ENCODE results near the gene KCNC1.

KCNC1 gene

DNA sequence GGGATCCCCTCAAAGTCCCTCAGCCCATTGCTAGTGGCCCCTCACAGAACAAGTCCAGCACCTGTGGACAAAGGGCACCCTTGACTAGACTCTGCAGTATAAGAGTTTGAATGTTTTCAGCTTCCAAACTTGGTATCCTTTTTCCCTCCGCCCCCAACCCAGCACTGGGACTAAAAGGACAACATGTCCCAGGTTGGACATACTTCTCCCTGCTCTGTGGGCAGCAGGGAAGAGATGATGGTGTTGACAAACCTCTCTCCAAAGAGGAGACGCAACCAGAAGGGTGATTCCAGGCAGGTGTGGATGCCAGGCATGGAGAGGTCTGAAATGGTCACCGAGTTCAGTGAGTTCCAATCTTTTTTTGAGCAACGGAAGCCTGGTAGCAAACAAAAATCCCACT, 19.7 kb upstream of the KCNC1 start:
- no peak for DNase-seq (ENCODE audit: low spot score)

DNA sequence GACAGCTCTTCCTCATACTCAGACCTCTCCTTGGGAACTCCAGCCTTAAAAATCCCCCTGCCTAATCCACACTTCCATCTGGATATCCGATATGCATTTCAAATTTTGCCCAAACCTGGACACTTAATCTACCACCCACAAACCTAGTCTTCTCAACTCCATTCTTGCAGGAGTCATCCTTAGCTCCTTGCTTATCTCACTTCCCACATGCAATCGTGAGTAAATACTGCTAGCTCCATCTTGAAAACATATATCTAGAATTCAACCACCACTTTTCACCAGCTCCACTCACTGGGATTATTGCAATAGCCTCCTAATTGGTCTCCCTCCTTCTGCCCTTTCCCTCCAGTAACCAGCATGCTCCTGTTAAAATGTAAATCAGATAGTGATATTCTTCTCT, 17.8 kb upstream of the KCNC1 start:
- no peak for DNase-seq (ENCODE audit: low spot score)

DNA sequence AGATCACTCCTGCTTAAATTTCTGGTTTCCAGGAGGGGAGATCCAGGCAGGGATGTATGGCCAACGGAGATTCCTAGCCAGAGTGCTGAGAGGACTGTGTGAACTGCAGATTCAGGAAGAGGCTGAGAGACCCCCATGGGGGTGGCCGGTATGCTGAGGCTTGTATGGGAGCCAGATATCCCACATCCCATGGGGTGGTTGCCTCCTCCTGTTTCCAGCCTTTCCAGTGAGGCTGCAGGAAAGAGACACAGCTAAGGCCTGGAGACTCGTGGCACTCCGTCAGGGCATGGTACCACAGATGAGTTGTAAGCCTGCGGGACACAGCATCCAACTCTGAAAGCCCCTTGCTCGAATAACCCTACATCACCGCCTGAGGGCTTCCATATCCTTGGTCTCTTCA, 16.6 kb upstream of the KCNC1 start:
- no peak for DNase-seq (ENCODE audit: low spot score)

DNA sequence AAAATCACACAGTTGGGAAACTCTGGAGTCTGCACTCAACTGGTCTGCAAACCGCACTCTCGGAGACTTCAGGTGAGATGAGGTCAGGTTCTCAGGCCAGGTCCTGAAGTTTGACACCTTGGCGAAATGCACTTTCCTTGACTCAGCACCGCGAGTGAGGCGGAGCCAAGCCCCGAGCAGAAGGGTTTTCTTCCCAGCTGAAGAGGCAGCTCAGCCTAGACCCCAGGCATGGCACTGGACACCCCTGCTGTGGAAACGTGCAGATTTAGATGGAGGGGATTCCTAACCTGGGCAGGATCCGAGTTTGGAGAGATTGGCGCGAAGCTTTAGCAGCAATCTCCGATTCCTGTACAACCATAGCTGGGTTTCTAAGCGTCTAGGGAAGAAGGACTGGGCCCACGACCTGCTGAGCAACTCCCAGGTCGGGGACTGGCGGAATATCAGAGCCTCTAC, 16.0 kb upstream of the KCNC1 start:
- no peak for DNase-seq (ENCODE audit: low spot score)

DNA sequence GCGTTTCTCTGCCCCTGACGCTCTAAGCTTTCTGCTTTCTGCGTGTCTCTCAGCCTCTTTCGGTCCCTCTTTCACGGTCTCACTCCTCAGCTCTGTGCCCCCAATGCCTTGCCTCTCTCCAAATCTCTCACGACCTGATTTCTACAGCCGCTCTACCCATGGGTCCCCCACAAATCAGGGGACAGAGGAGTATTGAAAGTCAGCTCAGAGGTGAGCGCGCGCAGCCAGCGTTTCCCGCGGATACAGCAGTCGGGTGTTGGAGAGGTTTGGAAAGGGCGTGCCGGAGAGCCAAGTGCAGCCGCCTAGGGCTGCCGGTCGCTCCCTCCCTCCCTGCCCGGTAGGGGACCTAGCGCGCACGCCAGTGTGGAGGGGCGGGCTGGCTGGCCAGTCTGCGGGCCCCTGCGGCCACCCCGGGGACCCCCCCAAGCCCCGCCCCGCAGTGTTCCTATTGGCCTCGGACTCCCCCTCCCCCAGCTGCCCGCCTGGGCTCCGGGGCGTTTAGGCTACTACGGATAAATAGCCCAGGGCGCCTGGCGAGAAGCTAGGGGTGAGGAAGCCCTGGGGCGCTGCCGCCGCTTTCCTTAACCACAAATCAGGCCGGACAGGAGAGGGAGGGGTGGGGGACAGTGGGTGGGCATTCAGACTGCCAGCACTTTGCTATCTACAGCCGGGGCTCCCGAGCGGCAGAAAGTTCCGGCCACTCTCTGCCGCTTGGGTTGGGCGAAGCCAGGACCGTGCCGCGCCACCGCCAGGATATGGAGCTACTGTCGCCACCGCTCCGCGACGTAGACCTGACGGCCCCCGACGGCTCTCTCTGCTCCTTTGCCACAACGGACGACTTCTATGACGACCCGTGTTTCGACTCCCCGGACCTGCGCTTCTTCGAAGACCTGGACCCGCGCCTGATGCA, 15.3 kb upstream of the KCNC1 start, which contains the start of gene MYOD1:
MYOD1 (plus strand) TSS at position 544 of the 910 bp plus-strand sequence; CDS start at position 756, 212 bp downstream.
- no peak for DNase-seq (ENCODE audit: low spot score)

DNA sequence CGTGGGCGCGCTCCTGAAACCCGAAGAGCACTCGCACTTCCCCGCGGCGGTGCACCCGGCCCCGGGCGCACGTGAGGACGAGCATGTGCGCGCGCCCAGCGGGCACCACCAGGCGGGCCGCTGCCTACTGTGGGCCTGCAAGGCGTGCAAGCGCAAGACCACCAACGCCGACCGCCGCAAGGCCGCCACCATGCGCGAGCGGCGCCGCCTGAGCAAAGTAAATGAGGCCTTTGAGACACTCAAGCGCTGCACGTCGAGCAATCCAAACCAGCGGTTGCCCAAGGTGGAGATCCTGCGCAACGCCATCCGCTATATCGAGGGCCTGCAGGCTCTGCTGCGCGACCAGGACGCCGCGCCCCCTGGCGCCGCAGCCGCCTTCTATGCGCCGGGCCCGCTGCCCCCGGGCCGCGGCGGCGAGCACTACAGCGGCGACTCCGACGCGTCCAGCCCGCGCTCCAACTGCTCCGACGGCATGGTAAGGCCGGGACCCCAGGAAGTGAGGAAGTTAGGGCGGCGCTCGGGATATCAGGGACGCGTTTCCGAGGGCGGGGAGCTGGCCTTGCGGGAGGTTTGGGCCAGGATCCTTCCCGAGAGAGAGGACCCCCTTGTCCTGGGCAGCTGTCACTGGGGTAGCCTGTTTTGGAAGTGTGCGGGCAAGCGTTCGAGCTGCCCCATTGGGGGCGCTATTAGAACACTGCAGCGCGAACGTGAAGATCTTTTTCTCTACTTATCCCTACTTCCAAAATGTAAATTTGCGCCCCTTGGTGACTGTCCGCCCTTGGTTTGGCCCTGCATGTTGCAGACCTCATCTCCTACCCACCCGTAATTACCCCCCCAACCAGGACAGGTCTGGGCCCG, 14.4 kb upstream of the KCNC1 start:
- DNase-seq (ENCODE audit: low spot score) = no peak

DNA sequence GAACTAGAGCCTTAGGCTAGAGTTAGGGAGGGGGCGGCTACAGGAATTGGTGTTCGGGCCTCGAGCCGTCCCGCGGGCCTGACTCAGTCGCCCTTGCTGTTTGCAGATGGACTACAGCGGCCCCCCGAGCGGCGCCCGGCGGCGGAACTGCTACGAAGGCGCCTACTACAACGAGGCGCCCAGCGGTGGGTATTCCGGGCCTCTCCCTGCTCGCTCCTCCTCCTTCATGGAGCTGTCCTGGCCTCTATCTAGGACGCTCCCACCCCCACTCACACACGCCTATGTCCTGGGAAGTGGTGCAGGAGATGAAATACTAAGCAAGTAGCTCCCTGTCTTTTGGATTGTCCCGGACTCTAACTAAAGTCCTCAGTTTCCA, 13.8 kb upstream of the KCNC1 start:
- DNase-seq (ENCODE audit: low spot score) = no peak

DNA sequence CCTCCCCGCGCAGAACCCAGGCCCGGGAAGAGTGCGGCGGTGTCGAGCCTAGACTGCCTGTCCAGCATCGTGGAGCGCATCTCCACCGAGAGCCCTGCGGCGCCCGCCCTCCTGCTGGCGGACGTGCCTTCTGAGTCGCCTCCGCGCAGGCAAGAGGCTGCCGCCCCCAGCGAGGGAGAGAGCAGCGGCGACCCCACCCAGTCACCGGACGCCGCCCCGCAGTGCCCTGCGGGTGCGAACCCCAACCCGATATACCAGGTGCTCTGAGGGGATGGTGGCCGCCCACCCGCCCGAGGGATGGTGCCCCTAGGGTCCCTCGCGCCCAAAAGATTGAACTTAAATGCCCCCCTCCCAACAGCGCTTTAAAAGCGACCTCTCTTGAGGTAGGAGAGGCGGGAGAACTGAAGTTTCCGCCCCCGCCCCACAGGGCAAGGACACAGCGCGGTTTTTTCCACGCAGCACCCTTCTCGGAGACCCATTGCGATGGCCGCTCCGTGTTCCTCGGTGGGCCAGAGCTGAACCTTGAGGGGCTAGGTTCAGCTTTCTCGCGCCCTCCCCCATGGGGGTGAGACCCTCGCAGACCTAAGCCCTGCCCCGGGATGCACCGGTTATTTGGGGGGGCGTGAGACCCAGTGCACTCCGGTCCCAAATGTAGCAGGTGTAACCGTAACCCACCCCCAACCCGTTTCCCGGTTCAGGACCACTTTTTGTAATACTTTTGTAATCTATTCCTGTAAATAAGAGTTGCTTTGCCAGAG, 13.2 kb upstream of the KCNC1 start:
- DNase-seq (ENCODE audit: low spot score) = no peak

DNA sequence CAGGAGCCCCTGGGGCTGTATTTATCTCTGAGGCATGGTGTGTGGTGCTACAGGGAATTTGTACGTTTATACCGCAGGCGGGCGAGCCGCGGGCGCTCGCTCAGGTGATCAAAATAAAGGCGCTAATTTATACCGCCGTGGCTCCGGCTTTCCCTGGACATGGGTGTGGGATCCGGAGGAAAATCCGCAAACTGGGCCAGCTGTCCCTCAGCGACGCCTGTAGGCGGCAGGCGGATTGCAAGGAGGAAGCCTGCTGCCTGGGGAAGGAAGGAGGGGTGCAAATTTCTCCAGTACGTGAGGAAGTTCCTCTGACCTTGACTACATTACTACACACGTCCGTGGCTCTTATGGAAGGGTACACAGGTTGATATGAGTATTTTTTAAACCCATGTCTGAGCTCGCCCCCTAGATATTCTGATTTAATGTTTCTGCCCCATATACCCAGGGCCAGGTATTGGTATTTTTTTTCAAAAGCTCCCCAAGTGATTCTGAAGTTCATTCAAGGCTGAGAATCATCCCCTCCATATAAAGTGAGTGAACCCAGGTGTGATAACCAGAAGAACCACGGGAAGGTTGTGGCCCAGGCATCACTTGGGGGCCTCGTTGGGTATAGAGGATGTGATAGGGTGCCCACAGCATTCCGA, 12.5 kb upstream of the KCNC1 start:
- peak; percentile 55 for DNase-seq (ENCODE audit: low spot score)

DNA sequence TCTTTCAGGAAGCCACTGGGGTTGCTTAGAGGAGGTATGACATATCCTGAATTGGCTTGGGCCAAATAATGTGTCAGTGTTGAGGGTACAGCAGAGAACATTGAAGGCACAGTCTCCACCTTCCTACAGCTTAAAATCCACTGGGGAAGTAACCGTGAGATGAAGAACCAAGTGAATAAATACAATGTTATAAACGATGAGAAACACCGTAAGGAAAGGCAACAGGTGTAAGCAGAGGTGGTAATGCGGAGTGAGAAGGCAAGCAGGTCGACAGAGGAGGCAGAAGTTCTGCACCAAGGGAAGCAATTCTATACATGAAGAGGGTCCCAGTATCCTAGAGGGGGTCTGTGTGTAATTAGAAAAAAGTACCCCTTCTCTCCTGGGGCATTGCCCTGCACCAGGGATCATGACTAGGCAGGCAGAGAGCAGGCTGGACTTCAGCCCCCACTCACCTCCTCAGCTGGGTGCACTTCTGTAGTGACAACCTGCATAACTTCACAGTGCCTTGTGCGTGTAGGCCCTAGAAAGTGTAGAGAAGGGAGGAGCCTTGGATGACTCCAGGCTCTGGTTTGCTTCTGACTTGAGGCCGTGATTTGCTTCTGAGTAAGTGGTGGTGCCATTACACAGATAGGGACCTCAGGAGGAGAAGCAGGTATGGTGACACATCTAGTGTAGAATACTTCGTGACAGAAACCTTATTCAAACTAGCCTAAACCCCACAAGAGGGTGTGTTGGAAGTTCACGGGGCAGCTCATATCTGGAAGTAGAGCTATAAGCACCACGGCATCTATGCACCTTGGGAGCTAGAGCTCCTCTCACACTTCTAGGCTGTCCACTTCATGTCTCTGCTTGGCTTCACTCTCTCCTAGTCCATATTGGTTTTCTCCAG, 10.3 kb upstream of the KCNC1 start:
- DNase-seq (ENCODE audit: low spot score) = no peak

DNA sequence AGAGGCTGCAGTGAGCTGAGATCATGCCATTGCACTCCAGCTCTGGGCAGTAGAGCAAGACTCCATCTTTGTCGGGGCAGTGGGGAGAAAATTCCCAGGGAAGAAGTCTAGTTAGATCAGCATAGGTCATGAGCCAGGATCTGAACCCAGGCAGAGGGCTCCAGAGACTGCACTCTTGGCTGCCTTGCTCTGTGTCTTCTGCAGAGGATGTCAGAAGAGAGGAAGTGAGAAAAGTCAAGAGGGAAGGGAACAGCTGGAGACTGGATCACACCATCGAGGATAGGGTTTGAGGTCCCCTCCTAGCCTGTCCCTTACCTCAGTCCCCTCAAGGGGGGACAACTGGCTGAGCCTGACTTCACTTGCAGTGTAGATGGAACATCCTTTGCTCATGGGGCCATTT, 9.4 kb upstream of the KCNC1 start:
- no peak for DNase-seq (ENCODE audit: low spot score)

DNA sequence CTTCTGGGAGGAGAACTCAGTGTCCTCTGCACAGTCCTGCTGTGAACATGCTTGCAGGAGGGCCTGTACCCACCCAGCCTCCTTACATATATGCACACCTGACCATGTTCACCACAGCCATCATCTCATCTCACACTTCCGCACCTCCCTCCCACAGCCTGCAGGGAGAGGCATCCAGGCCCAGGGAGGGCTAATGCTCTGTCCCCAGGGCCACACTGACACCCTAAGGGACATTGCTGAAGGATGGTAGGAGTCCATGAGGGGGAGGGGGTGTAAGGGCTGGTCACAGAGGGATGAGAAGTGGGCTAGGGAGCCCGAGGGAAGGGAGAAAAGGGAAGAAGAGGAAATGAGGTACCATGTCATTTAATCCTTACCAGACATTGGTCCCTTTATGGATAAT, 4.4 kb upstream of the KCNC1 start:
- no peak for DNase-seq (ENCODE audit: low spot score)

DNA sequence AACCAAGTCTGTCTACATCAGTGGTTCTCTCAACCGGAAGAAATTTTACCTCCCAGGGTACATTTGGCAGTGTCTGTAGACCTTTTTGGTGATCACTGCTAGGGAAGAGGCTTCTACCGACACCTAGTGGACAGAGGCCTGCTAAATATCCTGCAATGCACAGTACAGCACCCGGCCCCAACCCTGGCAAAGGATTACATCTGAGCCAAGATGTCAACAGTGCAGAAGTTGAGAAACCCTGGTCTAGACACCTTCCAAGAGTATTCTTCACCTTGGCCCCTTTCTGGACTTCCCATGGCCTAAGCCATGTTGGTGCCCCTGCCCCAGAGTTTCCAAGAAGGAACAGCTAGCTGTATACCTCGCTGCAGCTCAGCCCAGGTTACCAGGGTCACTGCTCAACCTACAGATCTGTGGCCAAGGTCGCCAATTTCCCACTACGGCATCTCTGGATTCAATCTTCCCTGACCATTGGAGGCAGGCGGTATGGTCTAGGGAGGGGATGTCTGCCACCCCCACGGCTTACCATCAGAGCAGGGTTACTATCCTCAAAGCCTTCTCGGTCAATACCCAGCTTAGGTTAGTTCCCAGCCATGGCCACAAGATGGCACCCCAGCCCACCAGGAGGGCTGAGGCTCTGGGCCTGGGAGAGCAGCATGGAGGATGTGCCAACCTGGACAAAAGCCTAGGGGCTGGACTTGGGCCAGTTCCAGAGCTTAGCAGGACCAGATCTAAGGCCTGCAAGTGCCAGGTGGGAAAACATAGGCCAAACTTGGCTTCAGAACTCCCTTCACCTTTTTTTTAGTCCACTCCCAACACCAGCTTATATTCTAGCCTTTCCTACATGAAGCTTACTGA, 3.7 kb upstream of the KCNC1 start:
- DNase-seq (ENCODE audit: low spot score) = peak; percentile 99

DNA sequence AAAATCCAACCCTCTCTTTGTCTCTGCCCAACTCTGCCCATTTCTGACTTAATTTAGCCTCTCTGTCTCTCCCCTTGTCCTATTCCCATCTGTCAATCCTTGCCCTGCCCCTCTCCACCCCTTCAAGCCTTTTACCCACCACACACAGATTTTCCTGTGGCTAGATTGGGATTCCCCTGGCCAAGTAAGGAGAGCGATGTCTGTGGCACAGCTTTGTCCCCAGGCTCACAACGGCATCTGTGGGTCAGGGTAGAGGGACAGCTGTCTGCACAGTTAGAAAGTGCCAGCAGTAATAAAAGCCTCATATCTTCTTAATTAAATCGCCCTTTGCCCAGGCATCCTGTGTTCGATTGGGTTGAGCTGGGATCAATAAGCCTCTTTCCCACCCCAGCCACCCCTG, 1.3 kb upstream of the KCNC1 start:
- no peak for DNase-seq (ENCODE audit: low spot score)

DNA sequence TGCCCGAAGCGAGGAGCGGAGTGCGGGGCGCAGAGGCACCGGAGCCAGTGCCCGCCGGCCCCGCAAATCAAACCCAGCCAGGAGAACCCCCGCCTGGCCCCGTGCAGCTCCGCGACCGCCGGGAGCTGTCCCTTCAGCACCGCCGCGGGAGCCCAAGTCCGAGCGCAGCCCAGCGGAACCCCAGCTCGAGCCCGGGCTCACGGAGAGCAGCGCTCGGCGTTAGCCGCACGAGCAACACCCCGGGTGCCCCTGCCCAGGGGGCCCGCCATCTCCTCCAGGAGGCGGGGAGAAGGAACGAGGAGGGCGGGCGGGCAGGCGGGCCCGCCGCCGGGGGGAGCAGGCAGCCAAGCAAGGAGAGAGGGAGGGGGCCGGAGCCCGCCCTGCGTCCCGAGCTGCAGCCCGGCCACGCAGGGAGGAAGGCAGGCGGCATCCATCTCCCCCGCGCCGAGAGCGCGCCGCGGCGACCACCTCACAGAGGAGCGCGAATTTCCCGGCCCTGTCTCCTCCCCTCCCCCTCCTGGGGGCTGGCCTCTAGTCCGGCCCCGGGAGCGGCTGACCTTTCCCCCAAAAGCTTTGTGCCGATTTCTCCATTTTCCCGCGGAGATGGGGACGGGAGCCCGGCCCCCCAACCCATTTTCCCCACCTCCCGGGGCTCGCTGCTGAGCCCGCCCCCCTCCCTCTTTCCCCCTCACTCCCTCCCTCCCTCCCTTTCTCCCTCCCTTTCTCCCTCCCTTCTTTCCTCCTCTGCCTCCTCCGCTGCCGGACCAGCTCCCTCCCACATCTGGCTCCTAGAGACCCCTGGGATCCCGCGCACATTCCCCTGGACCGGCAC, 621 bp downstream of the KCNC1 start:
- peak; percentile 29 for DNase-seq (ENCODE audit: low spot score)

DNA sequence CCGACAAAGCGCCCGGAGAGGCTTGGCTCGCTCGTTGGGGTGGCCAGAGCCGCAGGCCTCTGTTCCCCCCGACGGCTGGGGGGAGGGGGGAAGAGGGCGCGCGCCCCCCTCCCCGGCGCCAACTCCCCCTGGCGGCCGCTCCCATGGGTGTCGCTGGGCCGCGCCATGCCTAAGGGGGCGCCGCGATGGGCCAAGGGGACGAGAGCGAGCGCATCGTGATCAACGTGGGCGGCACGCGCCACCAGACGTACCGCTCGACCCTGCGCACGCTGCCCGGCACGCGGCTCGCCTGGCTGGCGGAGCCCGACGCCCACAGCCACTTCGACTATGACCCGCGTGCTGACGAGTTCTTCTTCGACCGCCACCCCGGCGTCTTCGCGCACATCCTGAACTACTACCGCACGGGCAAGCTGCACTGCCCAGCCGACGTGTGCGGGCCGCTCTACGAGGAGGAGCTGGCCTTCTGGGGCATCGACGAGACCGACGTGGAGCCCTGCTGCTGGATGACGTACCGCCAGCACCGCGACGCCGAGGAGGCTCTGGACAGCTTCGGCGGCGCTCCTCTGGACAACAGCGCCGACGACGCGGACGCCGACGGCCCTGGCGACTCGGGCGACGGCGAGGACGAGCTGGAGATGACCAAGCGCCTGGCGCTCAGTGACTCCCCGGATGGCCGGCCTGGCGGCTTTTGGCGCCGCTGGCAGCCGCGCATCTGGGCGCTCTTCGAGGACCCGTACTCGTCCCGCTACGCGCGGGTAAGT, 1.4 kb downstream of the KCNC1 start:
- DNase-seq (ENCODE audit: low spot score) = peak; percentile 10

DNA sequence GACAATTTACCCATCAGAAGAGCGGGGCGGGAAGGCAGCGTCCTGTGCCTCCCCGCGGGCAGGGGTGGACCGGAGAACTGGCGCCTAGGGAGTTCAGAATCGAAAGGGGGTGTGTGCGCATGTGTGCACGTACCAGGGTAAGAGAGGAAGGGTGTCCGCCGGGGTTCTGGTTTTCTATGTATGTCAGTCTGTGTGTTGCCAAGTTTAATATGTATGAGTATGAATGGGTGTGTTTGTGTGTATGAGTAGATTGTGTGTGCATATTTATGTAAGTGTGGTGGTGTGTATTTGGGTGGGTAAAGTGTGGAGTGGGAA, 2.0 kb downstream of the KCNC1 start:
- DNase-seq (ENCODE audit: low spot score) = peak; percentile 25
